B cell (primary cell): ENCODE results near the gene DNAJB6. TPM values are rescaled to one million over a fixed set of nuclear protein-coding genes. Genes with fewer than 3 reads are reported as not detected.

Experiments
- ATAC-seq: fragments of 200-7000 bp; cut with Tn5 transposase; one replicate; pipeline ENCODE4 v1.10.0; 2021; ENCODE audit warnings: low read depth, mild to moderate bottlenecking, moderate number of reproducible peaks, moderate library complexity
- CTCF ChIA-PET: fragments of 350-600 bp; sonication (Branson Sonifier 250); formaldehyde crosslinking; loops from one replicate; lab custom pipeline; 2021; ENCODE audit warnings: antibody characterized with exemption, inconsistent platforms; lab: Charles Lee
- POLR2A ChIA-PET: fragments of 350-600 bp; sonication (Branson Sonifier 250); formaldehyde crosslinking; loops from one replicate; lab custom pipeline; 2021; ENCODE audit warnings: antibody characterized with exemption; lab: Charles Lee
- DNase-seq: peaks from one replicate; pipeline ENCODE4 v3.0.0; 2013
- H2AFZ ChIP-seq: 2 replicates; pipeline ENCODE4 v1.6.1; 2012; ENCODE audit warnings: mild to moderate bottlenecking, low read depth, low read length; ENCODE audit not compliant: insufficient read depth, poor library complexity, severe bottlenecking
- H3K27ac ChIP-seq, 2 donors: 1 replicate in 1 of 2; 2 replicates in 1 of 2; pipeline ENCODE4 v1.5.1; 2012 to 2013; ENCODE audit warnings: low read length in 2 of 2, mild to moderate bottlenecking in 2 of 2, moderate library complexity in 1 of 2
- H3K27me3 ChIP-seq, 4 experiments: fragments of 200-600 bp in 1 of 4; sonication (generic) in 1 of 4; replicated peaks in 1 of 4; 1 replicate in 2 of 4; 2 replicates in 2 of 4; pipeline versions ENCODE4 v1.6.1 to v1.7.0; 2013 to 2016; ENCODE audit warnings: low read length in 3 of 4, mild to moderate bottlenecking in 2 of 4, mixed read lengths in 1 of 4, moderate library complexity in 1 of 4; ENCODE audit not compliant: insufficient read depth in 4 of 4, control insufficient read depth in 3 of 4; ENCODE audit errors: control extremely low read depth in 1 of 4
- H3K36me3 ChIP-seq, 2 experiments: replicated peaks in 1 of 2; 1 replicate in 1 of 2; 2 replicates in 1 of 2; pipeline versions ENCODE4 v1.6.1 to v1.7.1; 2013; ENCODE audit warnings: low read length in 1 of 2; ENCODE audit not compliant: insufficient read depth in 2 of 2, control insufficient read depth in 1 of 2; ENCODE audit errors: control extremely low read depth in 1 of 2, extremely low read depth in 1 of 2
- H3K4me1 ChIP-seq, 2 donors: fragments of 200-600 bp in 1 of 2; sonication (generic) in 1 of 2; 1 replicate in 1 of 2; 2 replicates in 1 of 2; pipeline versions ENCODE4 v1.5.1 to v1.6.1; 2013 to 2017; ENCODE audit warnings: low read length in 2 of 2; ENCODE audit not compliant: control insufficient read depth in 2 of 2, insufficient read depth in 2 of 2
- H3K4me2 ChIP-seq: replicated peaks from 2 replicates; pipeline ENCODE3; 2012; ENCODE audit warnings: mild to moderate bottlenecking, low read depth, low read length; ENCODE audit not compliant: poor library complexity, severe bottlenecking
- H3K4me3 ChIP-seq, 5 experiments: fragments of 200-600 bp in 1 of 5; sonication (generic) in 1 of 5; 1 replicate in 3 of 5; 2 replicates in 2 of 5; pipeline versions ENCODE4 v1.5.1 to v1.7.0; 2011 to 2016; ENCODE audit warnings: low read length in 4 of 5, mild to moderate bottlenecking in 4 of 5, low read depth in 2 of 5, control low read depth in 1 of 5, moderate library complexity in 1 of 5; ENCODE audit not compliant: insufficient read depth in 1 of 5; ENCODE audit errors: control extremely low read depth in 1 of 5, extremely low read depth in 1 of 5
- H3K79me2 ChIP-seq: fragments of 200-600 bp; sonication (generic); one replicate; pipeline ENCODE4 v1.6.0; 2016; ENCODE audit warnings: low read length; ENCODE audit not compliant: control insufficient read depth, insufficient read depth
- H3K9ac ChIP-seq: fragments of 200-600 bp; sonication (generic); 2 replicates; pipeline ENCODE4 v1.6.1; 2017; ENCODE audit warnings: mild to moderate bottlenecking, low read length, moderate library complexity
- H3K9me3 ChIP-seq, 3 donors: one replicate each; pipeline versions ENCODE4 v1.6.1 to v1.7.1; 2013; ENCODE audit warnings: low read length in 2 of 3; ENCODE audit not compliant: control insufficient read depth in 2 of 3, insufficient read depth in 1 of 3; ENCODE audit errors: control extremely low read depth in 1 of 3
- H4K20me1 ChIP-seq: 2 replicates; pipeline ENCODE4 v1.6.0; 2012; ENCODE audit warnings: mild to moderate bottlenecking, low read length; ENCODE audit not compliant: insufficient read depth, control insufficient read depth, poor library complexity, severe bottlenecking
- H3K27ac Mint-ChIP-seq: one replicate; pipeline ENCODE4 v1.8.0; 2021; ENCODE audit warnings: mixed read lengths
- H3K27me3 Mint-ChIP-seq: one replicate; pipeline ENCODE4 v1.8.0; 2021; ENCODE audit warnings: mixed read lengths
- H3K4me1 Mint-ChIP-seq: one replicate; pipeline ENCODE4 v1.8.0; 2021; ENCODE audit warnings: mixed read lengths
- H3K4me3 Mint-ChIP-seq: one replicate; pipeline ENCODE4 v1.8.0; 2021; ENCODE audit warnings: mixed read lengths
- H3K9me3 Mint-ChIP-seq: one replicate; pipeline ENCODE4 v1.8.0; 2022; ENCODE audit warnings: mixed read lengths; ENCODE audit not compliant: insufficient read depth
- EZH2 ChIP-seq: IDR thresholded peaks from 2 replicates; pipeline ENCODE4 v1.6.1; 2012; ENCODE audit warnings: borderline replicate concordance, low read depth, mild to moderate bottlenecking, moderate library complexity, low read length; ENCODE audit not compliant: insufficient read depth, poor library complexity, severe bottlenecking
- WGBS: methylation state at CpG from one replicate; pipeline ENCODE4 v1.1.5; 2013; ENCODE audit warnings: missing lambda C conversion rate; ENCODE audit not compliant: insufficient coverage; 5-methylcytosine and 5-hydroxymethylcytosine counted together
- intact Hi-C: fragments of 100-400 bp; cut with micrococcal nuclease; formaldehyde crosslinking; loops from one replicate; pipeline ENCODE4 v1.10.0; 2022
- polyA plus RNA-seq: library from polyadenylated mRNA; depleted of rRNA; stranded (reverse); fragments of >200 nt; gene quantifications from 2 replicates; pipeline ENCODE4 v1.2.3, GENCODE V29; 2012
- total RNA-seq, 2 donors: library from RNA; stranded (reverse); fragments of 120-200 nt in 1 of 2; gene quantifications; 1 replicate in 1 of 2; 2 replicates in 1 of 2; pipeline versions ENCODE4 v1.2.3 to v1.2.4, GENCODE V29; 2013 to 2022
- TF ChIP-seq, protein P1 (sequence below): fragments of 200-600 bp; IDR thresholded peaks from one replicate; pipeline ENCODE4 v1.8.0; 2022; ENCODE audit warnings: antibody characterized with exemption, mild to moderate bottlenecking

DNAJB6 gene
- total and polyA plus RNA-seq, 2 donors (not counting 1 experiment from before 2014, with no cell fraction given), result 22.4 to 116 TPM

DNA sequence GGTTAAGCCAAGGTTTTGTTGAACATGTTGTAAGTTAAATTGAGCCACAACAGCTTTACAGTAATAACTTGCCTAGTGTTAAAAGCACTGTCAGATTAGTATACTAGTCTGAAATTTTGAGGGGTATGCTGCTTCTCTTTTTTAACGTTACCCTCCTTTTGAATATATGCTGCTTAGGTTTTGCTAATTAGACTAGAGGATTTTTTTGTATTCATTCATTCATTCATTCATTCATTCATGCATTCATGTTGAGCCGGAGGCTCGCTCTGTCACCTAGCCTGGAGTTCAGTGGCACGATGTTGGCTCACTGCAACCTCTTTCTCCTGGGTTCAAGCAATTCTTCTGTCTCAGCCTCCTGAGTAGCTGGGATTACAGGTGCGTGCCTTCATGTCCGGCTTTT, 24.7 kb downstream of the DNAJB6 start:
- TF ChIP-seq, protein P1, sequence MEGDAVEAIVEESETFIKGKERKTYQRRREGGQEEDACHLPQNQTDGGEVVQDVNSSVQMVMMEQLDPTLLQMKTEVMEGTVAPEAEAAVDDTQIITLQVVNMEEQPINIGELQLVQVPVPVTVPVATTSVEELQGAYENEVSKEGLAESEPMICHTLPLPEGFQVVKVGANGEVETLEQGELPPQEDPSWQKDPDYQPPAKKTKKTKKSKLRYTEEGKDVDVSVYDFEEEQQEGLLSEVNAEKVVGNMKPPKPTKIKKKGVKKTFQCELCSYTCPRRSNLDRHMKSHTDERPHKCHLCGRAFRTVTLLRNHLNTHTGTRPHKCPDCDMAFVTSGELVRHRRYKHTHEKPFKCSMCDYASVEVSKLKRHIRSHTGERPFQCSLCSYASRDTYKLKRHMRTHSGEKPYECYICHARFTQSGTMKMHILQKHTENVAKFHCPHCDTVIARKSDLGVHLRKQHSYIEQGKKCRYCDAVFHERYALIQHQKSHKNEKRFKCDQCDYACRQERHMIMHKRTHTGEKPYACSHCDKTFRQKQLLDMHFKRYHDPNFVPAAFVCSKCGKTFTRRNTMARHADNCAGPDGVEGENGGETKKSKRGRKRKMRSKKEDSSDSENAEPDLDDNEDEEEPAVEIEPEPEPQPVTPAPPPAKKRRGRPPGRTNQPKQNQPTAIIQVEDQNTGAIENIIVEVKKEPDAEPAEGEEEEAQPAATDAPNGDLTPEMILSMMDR, result no peak
- no peak for TF ChIP-seq EZH2
- Histone ChIP-seq H3K27me3 (no peaks in the 10 kb centered on the region), H3K4me3 (no peak overlapping the region), H3K9me3 (no peaks in the 10 kb centered on the region), H4K20me1 (peaks cover 98% of the 10 kb centered on the region), H3K9ac (no peak overlapping the region), H3K4me1 (peaks cover 0 to 5% of the 10 kb centered on the region in 2 donors), H3K27ac (no peak overlapping the region), H2AFZ (no peak overlapping the region), H3K4me2 (no peak overlapping the region), H3K79me2 (peaks cover 98% of the 10 kb centered on the region), H3K36me3 (peaks cover 4 to 70% of the 10 kb centered on the region in 2 experiments)
- ChIA-PET CTCF (no interaction called here), POLR2A (no interaction called here)
- no peak overlapping the region for H3K27ac Mint-ChIP-seq
- DNase-seq (no peak), ATAC-seq (no peak)
- 100% methylated on average over 5 of the region's 6 CpGs for WGBS
- no peak overlapping the region for H3K4me3 Mint-ChIP-seq
- no peaks in the 10 kb centered on the region for H3K9me3 Mint-ChIP-seq
- no peaks in the 10 kb centered on the region for H3K27me3 Mint-ChIP-seq
- intact Hi-C loops, result no loop called here
- peaks cover 21% of the 10 kb centered on the region for H3K4me1 Mint-ChIP-seq

DNA sequence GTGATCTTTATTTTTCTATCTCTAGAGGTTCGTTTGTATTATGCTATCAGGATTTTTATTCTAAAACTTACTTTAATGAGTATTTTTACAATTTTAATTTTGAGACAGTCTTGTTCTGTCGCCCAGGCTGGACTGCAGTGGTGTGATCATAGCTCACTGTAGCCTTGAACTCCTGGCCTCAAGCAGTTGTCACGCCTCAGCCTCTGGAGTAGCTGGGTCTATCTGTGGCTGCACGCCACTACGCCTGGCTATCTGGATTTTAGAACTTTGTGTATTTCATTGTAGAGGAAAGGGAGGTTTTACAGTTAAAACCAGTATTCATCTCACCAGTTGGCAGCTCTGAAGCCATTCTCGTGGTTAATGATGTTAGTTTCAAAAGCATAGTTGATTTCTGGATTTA, 25.9 kb downstream of the DNAJB6 start:
- peaks cover 97% of the 10 kb centered on the region for H4K20me1 ChIP-seq
- POLR2A ChIA-PET, result no interaction called here

More for the DNA sequence above, 25.9 kb downstream of the DNAJB6 start:
- DNase-seq, result no peak
- WGBS, result 100% methylated on average over 3 of the region's 6 CpGs
- no peak overlapping the region for H3K4me3 Mint-ChIP-seq
- H3K9ac ChIP-seq, result no peak overlapping the region
- H3K27me3 Mint-ChIP-seq, result no peaks in the 10 kb centered on the region
- no peak for TF ChIP-seq EZH2
- TF ChIP-seq, protein P1, result no peak
- CTCF ChIA-PET, result no interaction called here
- ATAC-seq, result no peak
- no peak overlapping the region for H3K4me3 ChIP-seq
- peaks cover 4 to 82% of the 10 kb centered on the region in 2 experiments for H3K36me3 ChIP-seq
- H2AFZ ChIP-seq, result no peak overlapping the region
- H3K79me2 ChIP-seq, result peaks cover 95% of the 10 kb centered on the region
- intact Hi-C loops, result no loop called here
- H3K9me3 ChIP-seq, result peaks cover 0 to 4% (median 0%) of the 10 kb centered on the region in 3 donors
- H3K27me3 ChIP-seq, result no peaks in the 10 kb centered on the region
- H3K27ac Mint-ChIP-seq, result no peak overlapping the region
- no peak overlapping the region for H3K4me2 ChIP-seq
- no peak overlapping the region for H3K27ac ChIP-seq
- no peaks in the 10 kb centered on the region for H3K4me1 ChIP-seq
- H3K9me3 Mint-ChIP-seq, result no peaks in the 10 kb centered on the region
- H3K4me1 Mint-ChIP-seq, result peaks cover 12% of the 10 kb centered on the region
